Activated naive CD4-positive, alpha-beta T cell (primary cell): ENCODE results near the gene STARD5.
"Not testable (repeated sequence)": the region's sequence is repeated elsewhere in the genome, so short reads cannot be mapped to it uniquely, and the experiment has no call there.

Experiments
- DNase-seq, 4 experiments: peaks; one replicate each; lab custom pipeline; 2025; lab: John Stamatoyannopoulos, UW

STARD5 gene

DNA sequence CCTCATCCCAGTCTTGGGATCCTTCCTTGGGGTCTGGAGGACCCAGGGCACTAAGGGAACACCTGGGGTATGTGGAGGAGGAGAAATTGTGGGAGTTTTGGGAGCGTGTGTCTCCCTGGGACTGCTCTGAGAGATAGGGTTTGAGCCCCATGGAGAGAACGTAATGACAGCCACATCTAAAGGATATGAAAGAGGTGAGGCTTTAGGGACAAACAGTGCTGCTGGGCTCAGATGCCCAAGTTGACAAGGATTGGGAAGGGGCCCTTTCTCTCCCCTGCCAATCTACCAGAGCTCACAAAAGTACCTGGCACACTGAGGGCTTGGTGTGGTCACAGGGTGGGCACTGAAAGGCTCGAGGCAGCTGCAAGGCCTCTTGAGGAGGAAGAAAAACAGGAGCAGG lies 13.3 kb upstream of the STARD5 start:
- no peak for DNase-seq

DNA sequence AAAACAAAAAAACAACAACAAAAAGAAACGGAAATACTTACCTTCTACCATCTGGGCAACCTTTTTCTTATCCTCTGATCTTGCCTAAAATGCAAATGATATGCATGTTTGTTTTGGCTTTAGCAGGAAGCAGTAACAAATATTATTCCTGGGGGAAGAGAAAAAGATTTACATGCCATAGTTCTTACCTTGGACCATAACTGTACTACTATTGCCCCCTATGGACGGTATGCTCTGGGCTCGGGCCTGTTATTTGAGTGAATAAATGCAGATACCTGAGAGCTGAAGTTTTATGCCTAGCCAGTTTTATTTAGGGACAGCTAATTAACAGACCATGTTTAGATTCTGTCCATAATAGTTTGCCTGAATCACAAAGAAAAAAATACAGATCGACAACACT lies 12.6 kb upstream of the STARD5 start:
- DNase-seq = no peak

DNA sequence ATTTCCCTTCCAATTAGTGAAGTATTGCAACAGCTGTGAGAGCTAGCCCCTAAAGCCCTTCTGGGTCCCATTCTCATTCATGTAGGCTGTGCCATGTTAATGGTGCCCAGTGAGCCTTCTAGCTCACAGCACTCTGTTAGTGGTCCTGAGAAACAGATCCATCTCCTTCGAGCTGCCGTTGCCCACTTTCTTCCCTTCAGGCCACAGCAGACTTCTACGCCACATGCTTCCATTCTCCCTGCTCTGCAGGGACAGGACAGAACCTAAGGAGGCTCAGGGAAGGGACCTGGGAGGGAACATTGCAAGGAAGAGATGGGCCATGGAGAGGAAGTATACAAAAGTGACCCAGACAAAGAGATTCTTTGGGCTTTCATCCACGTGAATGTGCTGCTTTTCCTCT lies 11.7 kb upstream of the STARD5 start:
- DNase-seq = no peak

GRCh38 chr15:81334768-81335435 lies 11.0 kb upstream of the STARD5 start:
- DNase-seq = no peak

DNA sequence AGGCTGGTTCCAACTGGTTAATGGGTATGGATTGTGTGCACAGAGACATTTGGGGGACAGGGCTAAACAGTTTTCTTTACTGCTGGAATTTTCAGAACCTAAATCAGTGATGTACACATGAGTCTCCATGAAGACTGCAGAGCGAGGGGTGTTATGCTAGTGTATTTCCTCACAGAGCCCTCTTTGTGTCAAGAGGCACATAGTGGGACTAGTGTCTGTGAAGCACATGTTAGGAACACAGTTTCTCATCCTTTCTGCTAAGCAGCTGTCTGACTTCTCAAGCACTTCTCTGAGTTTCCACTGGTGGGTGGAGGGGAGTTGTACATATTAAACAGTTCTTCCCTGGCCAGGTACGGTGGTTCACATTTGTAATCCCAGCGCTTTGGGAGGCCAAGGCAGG lies 9.4 kb upstream of the STARD5 start:
- DNase-seq = no peak

DNA sequence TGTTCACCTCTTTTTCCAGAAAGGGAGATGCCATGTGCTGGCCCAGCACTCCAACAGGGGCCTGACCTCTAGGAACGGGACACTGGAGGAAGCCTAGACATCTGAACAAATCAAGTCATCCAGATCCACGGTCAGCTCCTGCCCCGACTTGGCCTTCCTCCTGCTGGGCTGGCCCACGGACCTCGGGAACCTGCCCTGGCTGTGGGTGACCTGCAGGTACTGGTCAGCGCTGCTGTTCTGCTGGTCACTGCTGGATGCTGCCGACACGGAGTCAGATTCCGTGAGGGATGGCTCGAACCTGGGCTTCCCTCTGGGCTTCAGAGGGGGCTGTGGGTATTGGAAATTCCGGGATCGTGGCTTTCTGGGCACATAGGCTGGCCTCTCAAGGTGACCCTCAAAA lies 8.4 kb upstream of the STARD5 start:
- DNase-seq = no peak

DNA sequence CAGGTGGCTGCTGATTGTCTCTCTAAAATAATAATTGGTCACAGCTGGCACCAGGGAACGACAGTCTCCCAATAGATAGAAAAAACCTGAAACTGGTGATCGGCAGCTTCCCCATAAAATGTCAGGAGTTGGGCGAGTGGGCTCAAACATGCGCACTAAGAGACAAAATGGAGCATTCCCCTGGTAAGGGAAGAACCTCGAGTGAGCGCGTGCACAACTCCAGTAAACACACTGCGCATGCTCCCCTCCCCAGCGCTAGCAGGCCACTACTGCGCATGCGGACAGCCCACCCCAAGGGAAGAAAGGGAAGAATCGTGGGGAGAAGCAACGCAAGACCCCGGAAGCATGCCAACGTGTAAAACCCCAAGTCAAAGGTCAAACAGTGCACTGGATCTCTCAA lies 7.7 kb upstream of the STARD5 start:
- no peak for DNase-seq

GRCh38 chr15:81331141-81331540 lies 7.2 kb upstream of the STARD5 start:
- not testable (repeated sequence) for DNase-seq

DNA sequence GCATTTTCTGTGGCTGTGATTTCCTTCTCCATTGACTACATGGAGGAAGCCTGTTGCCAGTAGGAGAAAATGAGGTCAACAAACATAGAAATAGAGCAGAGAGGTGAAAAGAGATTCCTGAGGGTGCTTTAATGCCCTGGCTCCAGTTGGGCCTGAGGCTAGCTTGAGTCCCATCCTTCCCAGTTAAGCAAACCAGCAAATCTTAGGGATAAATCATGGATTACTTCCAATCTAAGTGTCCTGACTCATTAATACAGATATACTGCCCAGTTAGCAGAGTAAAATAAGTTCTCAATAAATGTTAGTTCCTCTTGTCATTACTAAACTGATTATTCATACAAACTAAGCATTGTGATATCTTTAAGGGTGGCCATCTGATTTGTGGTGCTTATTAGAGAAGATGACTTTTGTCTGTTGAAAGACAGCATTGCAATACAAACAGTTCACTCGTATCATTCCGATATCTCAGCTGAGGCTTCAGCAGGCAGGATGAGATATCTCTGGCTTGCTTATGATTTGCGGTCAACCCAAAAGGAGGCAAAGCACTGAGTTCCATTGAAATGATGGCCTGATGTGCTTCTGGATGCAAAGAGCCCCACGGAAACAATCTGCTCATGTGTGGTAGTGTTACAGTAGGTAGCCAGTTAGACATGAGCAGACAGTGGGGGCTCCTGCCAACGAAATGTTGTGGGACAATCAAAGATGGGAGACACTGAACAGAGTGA lies 6.6 kb upstream of the STARD5 start:
- DNase-seq = no peak

DNA sequence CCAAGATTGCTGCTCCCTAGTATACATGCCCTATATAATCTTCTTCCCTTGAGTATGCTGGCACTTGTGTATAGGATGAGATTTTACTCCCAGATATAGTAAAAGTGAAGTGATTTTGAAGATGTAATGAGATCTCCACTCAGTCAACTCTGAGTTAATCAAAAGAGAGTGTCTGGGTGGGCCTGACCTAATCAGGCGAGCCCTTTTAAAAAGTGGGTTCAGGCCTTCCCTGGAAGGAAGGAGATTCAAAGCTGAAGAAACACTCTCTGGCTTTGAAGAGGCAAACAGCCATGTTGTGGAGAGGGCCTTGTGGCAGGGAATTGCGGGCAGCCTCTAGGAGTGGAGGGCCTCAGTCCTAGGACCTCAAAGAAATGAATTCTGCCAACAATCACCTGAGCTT lies 5.5 kb upstream of the STARD5 start:
- DNase-seq = no peak

GRCh38 chr15:81327516-81327915 lies 3.6 kb upstream of the STARD5 start:
- no peak for DNase-seq

GRCh38 chr15:81326466-81327212 lies 2.7 kb upstream of the STARD5 start:
- DNase-seq = no peak

GRCh38 chr15:81323559-81323943 lies 390 bp downstream of the STARD5 start:
- no peak for DNase-seq

DNA sequence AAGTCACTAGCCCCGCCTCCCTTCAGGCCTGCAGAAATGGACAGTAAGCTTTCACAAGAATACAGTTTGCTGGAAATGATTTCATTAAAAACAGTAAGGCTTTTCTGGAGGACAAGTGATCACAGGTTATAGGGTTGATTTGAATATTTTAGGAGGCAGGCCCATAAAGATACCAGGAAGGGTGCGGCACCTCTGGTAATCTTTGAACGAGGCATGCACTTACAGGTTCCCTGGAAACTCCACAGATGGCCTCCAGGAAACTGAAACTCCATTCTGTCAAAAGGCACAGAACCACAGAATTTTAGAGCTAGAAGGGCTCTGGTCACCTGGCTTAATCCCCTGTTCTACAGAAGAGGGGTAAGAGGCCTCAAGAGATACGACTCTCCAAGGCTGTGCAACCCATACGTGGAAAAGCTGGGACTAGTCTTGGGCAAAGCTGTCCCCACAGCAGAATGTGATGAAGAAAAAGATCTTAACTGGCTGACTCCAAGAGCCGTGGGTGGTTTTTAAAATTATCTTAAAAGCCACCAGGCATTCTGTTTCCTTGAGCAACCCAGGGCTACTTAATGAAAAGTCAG lies 1.2 kb downstream of the STARD5 start:
- no peak for DNase-seq

DNA sequence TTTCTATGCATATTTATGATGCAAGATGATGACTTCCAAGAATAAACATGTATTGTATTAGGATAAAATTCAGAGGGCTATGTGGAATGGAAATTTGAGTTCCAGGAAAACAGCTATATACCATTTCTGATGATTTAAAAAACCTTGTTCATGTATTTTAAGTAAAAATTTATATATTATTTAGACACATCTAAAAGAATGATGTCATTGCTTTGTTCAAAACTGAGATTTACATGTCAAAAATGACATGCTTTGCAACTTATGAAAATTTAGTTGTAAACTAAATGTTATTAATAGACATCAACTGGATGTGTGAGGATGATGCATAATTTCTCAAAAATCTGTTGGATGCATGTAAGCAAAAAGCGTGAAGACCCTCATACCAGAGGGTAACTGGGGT lies 2.3 kb downstream of the STARD5 start:
- no peak for DNase-seq

GRCh38 chr15:81317642-81318017 lies 6.3 kb downstream of the STARD5 start:
- no peak for DNase-seq

DNA sequence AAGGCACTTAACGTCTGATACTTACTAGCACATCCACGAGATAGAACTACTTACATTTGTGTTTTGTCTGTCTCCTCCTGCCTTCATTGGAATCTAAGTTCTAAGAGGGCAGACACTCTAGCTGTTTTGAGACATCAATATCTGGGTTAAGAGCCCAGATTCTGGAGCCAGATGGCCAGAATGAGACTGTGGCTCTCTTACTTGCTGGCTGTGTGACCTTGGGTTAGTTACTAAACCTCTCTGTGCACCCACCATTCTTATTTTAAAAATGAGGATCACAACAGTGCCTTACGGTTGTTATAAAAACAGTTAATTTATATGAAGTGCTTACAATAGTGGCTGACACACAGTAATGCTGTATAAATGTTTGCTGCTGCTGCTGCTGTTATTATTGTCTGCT lies 7.7 kb downstream of the STARD5 start:
- no peak for DNase-seq

GRCh38 chr15:81315452-81316175 lies 8.3 kb downstream of the STARD5 start:
- DNase-seq = no peak

GRCh38 chr15:81314378-81314777 lies 9.6 kb downstream of the STARD5 start:
- no peak for DNase-seq

DNA sequence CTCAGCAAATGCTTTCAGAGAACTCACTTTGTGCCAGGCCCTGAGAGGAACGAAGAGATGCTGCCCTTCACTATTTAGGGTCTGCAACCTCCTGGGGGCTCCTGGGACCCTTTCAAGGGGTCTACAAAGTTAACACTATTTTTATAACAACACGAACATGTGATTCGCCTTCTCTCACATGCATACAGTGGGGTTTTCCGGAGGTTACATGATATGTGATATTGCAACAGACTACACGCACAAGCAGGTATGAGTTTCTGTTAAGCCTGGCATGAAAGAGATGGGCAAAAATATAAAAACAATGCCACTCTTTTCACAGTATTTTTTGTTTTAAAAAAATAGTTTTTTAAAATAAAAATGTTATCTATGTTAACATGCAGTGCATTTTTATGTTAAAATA lies 10.3 kb downstream of the STARD5 start:
- DNase-seq = no peak

DNA sequence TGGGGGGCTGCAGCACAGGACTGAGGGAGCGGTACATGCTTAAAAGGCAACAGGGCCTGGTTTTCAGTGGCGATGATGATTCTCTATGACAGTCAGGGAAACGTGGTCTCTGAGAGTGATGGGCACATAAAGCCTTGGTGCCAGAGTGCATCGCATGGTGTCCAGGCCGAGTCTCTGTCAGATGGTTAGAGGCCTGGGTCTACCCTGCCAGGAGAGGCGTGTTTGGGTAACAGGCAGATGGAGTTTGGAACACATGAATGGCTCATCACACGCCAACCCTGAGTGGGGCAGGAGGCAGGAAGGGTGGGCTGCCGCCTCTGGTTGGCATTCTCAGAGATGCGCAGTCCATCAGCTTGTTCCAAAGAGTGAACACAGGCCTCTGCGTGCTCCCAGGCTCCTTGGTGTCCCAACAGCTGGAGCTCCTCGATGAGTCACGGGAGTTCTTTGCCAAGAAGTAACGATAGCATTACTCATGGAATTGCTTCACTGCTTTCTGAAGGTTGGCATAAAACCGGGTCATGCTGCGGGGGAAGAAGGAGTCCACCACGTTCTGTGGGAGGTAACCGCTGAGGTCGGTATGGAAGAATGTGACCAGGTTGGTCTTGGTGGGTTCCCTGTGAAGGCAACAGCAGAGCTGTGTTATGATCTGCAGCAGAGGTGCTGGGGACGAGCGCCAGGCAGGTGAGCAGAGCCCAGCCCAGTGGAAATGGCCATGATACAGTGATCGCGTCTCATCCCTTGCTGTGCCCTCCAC lies 11.0 kb downstream of the STARD5 start:
- no peak for DNase-seq
